DMS153 treated with DMSO at 0.1 percent for 48 hours (cell line): Measurements from ENCODE around the gene CCSER2.
"Not testable (repeated sequence)": the region's sequence is repeated elsewhere in the genome, so short reads cannot be mapped to it uniquely, and the experiment has no call there.

Experiments used
- DNase-seq: peaks from one replicate; lab custom pipeline; 2025; ENCODE audit not compliant: unreplicated experiment; lab: John Stamatoyannopoulos, UW

The CCSER2 gene

GRCh38 chr10:84447701-84448400 is 119.5 kb downstream of the CCSER2 start:
- no peak for DNase-seq

- DNase-seq: not testable (repeated sequence)
These were observed 121.0 kb downstream of the CCSER2 start for GRCh38 chr10:84449351-84449750.

- DNase-seq: no peak
These were observed 123.6 kb downstream of the CCSER2 start for GRCh38 chr10:84452003-84452402.

GRCh38 chr10:84453303-84453702 is 124.9 kb downstream of the CCSER2 start:
- DNase-seq: no peak

- no peak for DNase-seq
These were observed 127.7 kb downstream of the CCSER2 start for GRCh38 chr10:84456126-84456525.

GRCh38 chr10:84460520-84460919 is 132.1 kb downstream of the CCSER2 start:
- DNase-seq: no peak

GRCh38 chr10:84469470-84469869 is 141.1 kb downstream of the CCSER2 start:
- no peak for DNase-seq

GRCh38 chr10:84473136-84473535 is 144.7 kb downstream of the CCSER2 start:
- no peak for DNase-seq

- no peak for DNase-seq
These were observed 149.2 kb downstream of the CCSER2 start for GRCh38 chr10:84477398-84478128.

- DNase-seq: no peak
These were observed 149.8 kb downstream of the CCSER2 start for GRCh38 chr10:84478151-84478550.

- no peak for DNase-seq
These were observed 150.3 kb downstream of the CCSER2 start for GRCh38 chr10:84478679-84479078.

- no peak for DNase-seq
These were observed 156.2 kb downstream of the CCSER2 start for GRCh38 chr10:84484541-84484940.

GRCh38 chr10:84493361-84493760 is 165.0 kb downstream of the CCSER2 start:
- no peak for DNase-seq

- no peak for DNase-seq
These were observed 165.8 kb downstream of the CCSER2 start for GRCh38 chr10:84493951-84494848.

GRCh38 chr10:84494849-84495180 is 166.4 kb downstream of the CCSER2 start:
- no peak for DNase-seq

- DNase-seq: no peak
These were observed 169.6 kb downstream of the CCSER2 start for GRCh38 chr10:84497978-84498377.

- not testable (repeated sequence) for DNase-seq
These were observed 170.7 kb downstream of the CCSER2 start for GRCh38 chr10:84499039-84499438.

- no peak for DNase-seq
These were observed 171.5 kb downstream of the CCSER2 start for GRCh38 chr10:84499846-84500245.

GRCh38 chr10:84510121-84510520 is 181.7 kb downstream of the CCSER2 start:
- no peak for DNase-seq

GRCh38 chr10:84511106-84511505 is 182.7 kb downstream of the CCSER2 start:
- DNase-seq: no peak

- DNase-seq: no peak
These were observed 183.4 kb downstream of the CCSER2 start for GRCh38 chr10:84511709-84512285.
